HUES6 (cell line): ENCODE measurements around the gene SERPIND1.
"Not testable (repeated sequence)": the region's sequence is repeated elsewhere in the genome, so short reads cannot be mapped to it uniquely, and the experiment has no call there.

Source experiments
- H3K27ac ChIP-seq: 2 replicates; pipeline ENCODE4 v1.7.0; 2013; ENCODE audit warnings: low read depth, mild to moderate bottlenecking, low read length, inconsistent platforms
- H3K27me3 ChIP-seq: 2 replicates; pipeline ENCODE4 v1.6.1; 2013; ENCODE audit warnings: low read length; ENCODE audit not compliant: control insufficient read depth, insufficient read depth
- H3K36me3 ChIP-seq: 2 replicates; pipeline ENCODE4 v1.6.1; 2013; ENCODE audit warnings: low read length; ENCODE audit not compliant: control insufficient read depth, insufficient read depth
- H3K4me1 ChIP-seq: 2 replicates; pipeline ENCODE4 v1.6.1; 2013; ENCODE audit warnings: low read length; ENCODE audit not compliant: control insufficient read depth, insufficient read depth
- H3K4me3 ChIP-seq: 2 replicates; pipeline ENCODE4 v1.5.1; 2013; ENCODE audit warnings: low read depth, low read length
- H3K9ac ChIP-seq: one replicate; pipeline ENCODE4 v1.6.1; 2013; ENCODE audit warnings: mild to moderate bottlenecking, low read length
- H3K9me3 ChIP-seq: 2 replicates; pipeline ENCODE4 v1.6.1; 2013; ENCODE audit warnings: low read depth, low read length; ENCODE audit not compliant: control insufficient read depth, insufficient read depth

SERPIND1 gene

GRCh38 chr22:20773793-20774212 is at the start of gene SERPIND1:
TSS of gene SERPIND1 (plus strand) at chr22:20774113. CDS start at chr22:20779313, 5,200 bp downstream.
- H3K36me3 ChIP-seq: no peaks in the 10 kb centered on the region
- no peak within 1 kb of the TSS for H3K27ac ChIP-seq
- no peaks in the 10 kb centered on the region for H3K27me3 ChIP-seq
- no peaks in the 10 kb centered on the region for H3K9me3 ChIP-seq
- H3K9ac ChIP-seq: no peak within 1 kb of the TSS
- peaks cover 4% of the 10 kb centered on the region; the same call in 1 of the 2 replicates for H3K4me1 ChIP-seq
- no peak within 1 kb of the TSS for H3K4me3 ChIP-seq

- Histone ChIP-seq H3K27me3 (no peaks in the 10 kb centered on the region), H3K36me3 (peaks cover 35% of the 10 kb centered on the region)
Measured at GRCh38 chr22:20724676-20725454, 49.0 kb upstream of the SERPIND1 start.

GRCh38 chr22:20725987-20726558 is 47.8 kb upstream of the SERPIND1 start:
- Histone ChIP-seq H3K27me3 (no peaks in the 10 kb centered on the region), H3K9me3 (no peaks in the 10 kb centered on the region), H3K36me3 (peaks cover 36% of the 10 kb centered on the region), H3K4me3 (no peak overlapping the region), H3K4me1 (no peaks in the 10 kb centered on the region), H3K27ac (no peak overlapping the region), H3K9ac (no peak overlapping the region)

More at GRCh38 chr22:20724676-20725454, 49.0 kb upstream of the SERPIND1 start:
- H3K9ac ChIP-seq: no peak overlapping the region
- no peak overlapping the region for H3K27ac ChIP-seq
- no peaks in the 10 kb centered on the region for H3K4me1 ChIP-seq
- no peaks in the 10 kb centered on the region for H3K9me3 ChIP-seq
- no peak overlapping the region for H3K4me3 ChIP-seq

- Histone ChIP-seq H3K9me3 (no peaks in the 10 kb centered on the region), H3K9ac (no peak overlapping the region), H3K4me3 (no peak overlapping the region), H3K27ac (no peak overlapping the region), H3K36me3 (peaks cover 36% of the 10 kb centered on the region), H3K4me1 (no peaks in the 10 kb centered on the region), H3K27me3 (no peaks in the 10 kb centered on the region)
Measured at GRCh38 chr22:20727118-20728015, 46.5 kb upstream of the SERPIND1 start.

GRCh38 chr22:20728523-20729190 is 45.3 kb upstream of the SERPIND1 start:
- Histone ChIP-seq H3K4me3 (no peak overlapping the region), H3K36me3 (peaks cover 36% of the 10 kb centered on the region), H3K27ac (no peak overlapping the region), H3K9me3 (no peaks in the 10 kb centered on the region), H3K9ac (no peak overlapping the region), H3K4me1 (no peaks in the 10 kb centered on the region), H3K27me3 (no peaks in the 10 kb centered on the region)

- Histone ChIP-seq H3K9me3 (no peaks in the 10 kb centered on the region), H3K36me3 (peaks cover 36% of the 10 kb centered on the region), H3K4me1 (no peaks in the 10 kb centered on the region), H3K27me3 (no peaks in the 10 kb centered on the region), H3K4me3 (no peak overlapping the region), H3K9ac (no peak overlapping the region), H3K27ac (no peak overlapping the region; the same call in 1 of the 2 replicates)
Measured at GRCh38 chr22:20729194-20729593, 44.7 kb upstream of the SERPIND1 start.

GRCh38 chr22:20732431-20732830 is 41.5 kb upstream of the SERPIND1 start:
- not testable (repeated sequence) for H3K4me3 ChIP-seq, H3K9me3 ChIP-seq, H3K4me1 ChIP-seq, H3K27ac ChIP-seq, H3K27me3 ChIP-seq, H3K9ac ChIP-seq
- H3K36me3 ChIP-seq: peaks cover 24% of the 10 kb centered on the region

- not testable (repeated sequence) for H3K9me3 ChIP-seq
Measured at GRCh38 chr22:20735356-20736162, 38.4 kb upstream of the SERPIND1 start.

GRCh38 chr22:20736891-20737290 is 37.0 kb upstream of the SERPIND1 start:
- not testable (repeated sequence) for H3K27me3 ChIP-seq, H3K4me1 ChIP-seq, H3K9ac ChIP-seq, H3K4me3 ChIP-seq, H3K9me3 ChIP-seq, H3K27ac ChIP-seq
- peaks cover 11% of the 10 kb centered on the region for H3K36me3 ChIP-seq

More at GRCh38 chr22:20735356-20736162, 38.4 kb upstream of the SERPIND1 start:
- H3K9ac ChIP-seq, H3K27ac ChIP-seq, H3K36me3 ChIP-seq, H3K4me1 ChIP-seq, H3K4me3 ChIP-seq, H3K27me3 ChIP-seq: not testable (repeated sequence)
